HG03039 (cell line): ENCODE data around the gene SLC46A2.

Experiments used
- ATAC-seq: cut with Tn5 transposase; IDR thresholded peaks from one replicate; pipeline ENCODE4 v1.9.1; 2021; ENCODE audit warnings: mild to moderate bottlenecking, moderate library complexity; ENCODE audit not compliant: unreplicated experiment

Gene SLC46A2

DNA sequence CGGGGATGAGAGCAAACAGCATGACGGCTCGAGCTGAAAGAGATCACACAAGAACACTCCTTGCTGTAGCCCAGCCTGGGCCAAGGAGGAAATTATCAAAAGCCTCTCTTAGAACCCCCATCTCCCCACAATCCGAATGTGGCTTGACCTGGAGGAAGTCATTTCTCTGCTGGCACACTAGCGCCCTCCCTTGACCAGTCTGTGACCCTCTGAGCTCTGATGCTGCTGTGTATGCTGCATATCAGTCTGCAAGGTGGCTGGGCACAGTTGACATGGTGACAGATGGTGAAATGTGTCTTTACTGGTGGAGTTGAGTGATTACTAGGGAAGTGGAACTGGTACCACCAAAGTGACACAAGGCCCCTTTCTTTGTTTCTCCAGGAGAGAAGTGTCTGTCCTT, 3.3 kb downstream of the SLC46A2 start:
- ATAC-seq, result no peak

DNA sequence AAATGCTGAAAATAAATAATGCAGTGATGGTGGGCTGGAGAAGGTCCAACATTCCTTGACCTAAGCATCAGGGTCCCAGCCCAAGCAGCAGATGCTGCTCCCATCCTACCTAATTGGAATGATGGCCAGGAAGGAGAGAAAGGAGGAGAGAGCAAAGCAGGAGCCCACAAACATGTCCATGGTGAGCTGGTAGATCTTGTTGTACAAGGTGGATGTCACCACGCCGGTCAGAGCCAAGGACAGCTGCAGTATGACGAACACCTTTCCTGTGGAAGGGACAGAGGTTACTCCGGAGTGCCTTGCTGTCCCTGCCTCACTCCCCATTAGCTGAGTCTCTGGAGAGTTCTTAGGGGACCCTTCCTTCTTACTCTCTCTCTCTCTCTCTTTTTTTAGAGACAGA, 4.3 kb downstream of the SLC46A2 start:
- ATAC-seq, result no peak

DNA sequence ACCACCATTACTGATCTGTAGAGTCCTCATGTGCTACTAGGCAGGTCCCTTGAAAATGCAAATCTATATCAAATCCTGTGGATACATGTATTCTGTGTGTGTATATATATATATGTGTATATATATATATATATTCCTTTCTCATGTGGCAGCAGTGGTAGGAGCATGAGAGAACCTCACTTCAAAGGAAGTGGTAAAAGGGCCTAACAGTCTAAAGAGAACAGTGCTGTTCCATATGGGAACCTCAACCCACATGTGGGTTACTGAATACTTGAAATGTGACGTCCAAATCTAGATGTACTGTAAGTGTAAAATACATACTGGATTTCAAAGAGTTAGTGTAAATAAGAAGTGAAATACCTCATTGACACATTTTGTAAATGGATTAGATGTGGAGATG, 5.4 kb downstream of the SLC46A2 start:
- no peak for ATAC-seq

DNA sequence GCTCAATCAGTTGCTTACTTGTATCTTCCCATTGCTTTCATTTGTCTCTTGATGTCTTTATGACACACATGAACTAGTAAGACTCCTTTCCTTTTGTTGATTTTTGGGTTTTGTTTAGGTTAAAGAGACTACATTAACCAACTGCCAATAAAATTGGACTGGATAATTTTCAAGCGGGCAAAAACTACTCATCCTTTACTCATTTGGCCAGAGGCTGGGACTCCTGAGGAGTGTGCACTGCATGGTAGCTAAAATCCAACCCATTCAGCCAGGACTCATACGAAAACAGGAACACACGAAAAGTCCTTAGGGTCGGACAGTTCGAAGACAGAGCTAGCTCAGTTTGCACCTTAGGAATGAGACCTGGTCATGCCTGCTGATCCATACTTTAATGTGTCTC, 6.0 kb downstream of the SLC46A2 start:
- ATAC-seq, result no peak

DNA sequence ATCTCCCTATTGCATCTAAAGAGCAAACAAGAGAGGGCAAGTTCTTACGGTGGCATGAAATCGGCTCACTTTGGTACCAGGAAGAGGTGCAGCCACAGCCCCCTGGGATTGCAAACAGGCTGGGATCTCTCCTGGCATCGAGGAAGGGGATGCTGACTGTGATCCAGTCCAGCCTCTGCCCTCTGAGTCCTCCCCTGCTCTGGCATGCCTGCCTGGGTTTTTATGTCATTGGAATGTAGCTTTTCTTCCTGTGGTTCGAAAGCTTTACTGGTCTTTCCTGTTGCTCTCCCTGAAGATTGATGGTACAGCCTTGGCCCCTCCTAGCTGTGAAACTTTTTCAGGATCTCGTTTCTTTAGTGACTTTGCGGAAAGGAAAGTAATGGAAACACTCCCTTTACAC, 6.6 kb downstream of the SLC46A2 start:
- ATAC-seq, result no peak

DNA sequence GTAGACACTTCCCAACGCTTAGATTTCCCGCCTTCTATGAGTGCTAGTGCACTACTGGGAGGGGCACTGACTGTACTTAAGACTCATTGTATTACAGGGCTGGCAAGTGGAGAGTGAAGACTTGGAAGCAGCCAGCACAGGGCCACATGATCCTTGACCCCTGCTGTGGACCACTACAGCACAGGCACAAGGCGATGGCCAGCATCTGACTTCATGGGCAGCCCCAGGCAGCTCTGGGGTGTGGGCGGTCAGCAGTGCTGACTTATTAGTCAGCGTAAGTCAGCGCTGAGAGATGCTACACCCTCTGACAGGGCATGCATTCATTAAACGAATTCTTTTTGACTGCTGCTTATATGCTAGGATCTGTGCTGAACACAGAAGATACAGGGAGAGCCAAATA, 9.3 kb downstream of the SLC46A2 start:
- no peak for ATAC-seq

DNA sequence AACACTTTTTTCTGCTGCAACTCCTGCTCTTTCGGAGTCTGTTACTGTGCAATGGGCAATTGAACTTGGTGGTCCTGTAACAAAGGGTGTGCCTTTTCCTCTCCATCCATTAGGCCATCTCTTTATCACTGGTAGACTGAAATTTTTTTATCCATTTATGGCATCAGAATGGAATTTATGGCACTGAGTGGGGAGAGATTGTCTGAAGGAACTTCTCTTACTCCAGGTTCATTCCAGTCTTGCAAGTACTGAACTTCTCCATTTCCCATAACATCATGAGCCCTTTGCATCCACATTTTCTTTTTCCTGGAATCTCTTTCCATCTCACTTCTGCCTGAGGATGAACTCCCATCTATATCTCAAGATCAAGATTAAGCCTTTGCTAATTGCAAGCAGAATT, 10.0 kb downstream of the SLC46A2 start:
- no peak for ATAC-seq

DNA sequence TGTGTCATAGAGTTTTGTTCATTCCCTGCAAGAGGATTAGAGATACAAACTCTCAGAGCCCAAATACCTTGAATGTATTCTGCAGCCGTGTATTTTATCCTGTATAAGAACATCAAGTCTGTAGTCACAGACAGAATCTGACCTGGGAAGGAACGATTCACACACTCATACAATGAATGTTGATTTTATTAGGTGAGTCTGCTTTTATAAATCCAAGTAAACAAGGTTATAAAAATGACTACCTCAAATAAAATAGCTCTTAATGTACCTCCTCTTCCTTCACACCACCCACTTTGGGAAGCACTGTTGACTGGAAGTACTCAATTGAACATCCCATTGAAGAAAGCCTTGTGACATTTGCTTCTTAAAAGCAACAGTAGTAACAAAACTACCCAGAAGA, 11.9 kb downstream of the SLC46A2 start:
- no peak for ATAC-seq

DNA sequence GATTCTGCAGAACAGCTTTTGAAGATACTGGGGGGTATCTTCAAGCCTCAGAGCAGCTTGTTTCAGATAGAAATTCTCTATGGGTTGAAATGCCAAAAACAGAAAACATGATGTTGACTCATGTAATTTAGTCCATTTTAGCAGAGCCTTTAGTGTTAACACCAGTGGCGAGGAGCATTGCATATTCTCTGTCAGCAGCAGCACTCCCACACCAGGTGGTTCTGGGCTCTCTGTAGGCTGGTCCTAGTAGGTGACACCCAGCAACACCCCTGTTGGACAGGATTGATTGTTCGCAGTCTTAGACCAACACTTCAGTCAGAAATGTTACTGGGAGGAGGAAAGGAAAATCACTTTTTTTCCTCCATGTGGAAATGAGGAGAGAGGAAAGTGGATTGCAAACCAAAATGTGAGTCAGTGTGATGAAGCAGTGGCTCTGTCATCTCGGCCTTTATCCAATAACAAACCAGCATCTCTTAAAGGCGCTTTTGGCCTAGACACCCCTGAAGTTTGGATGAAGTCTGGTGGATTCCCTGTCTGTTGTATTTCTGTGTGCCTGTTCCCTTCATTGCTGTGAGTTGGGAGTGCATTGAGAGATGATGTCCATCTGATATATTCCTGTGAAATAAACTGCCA, 16.8 kb downstream of the SLC46A2 start:
- no peak for ATAC-seq

DNA sequence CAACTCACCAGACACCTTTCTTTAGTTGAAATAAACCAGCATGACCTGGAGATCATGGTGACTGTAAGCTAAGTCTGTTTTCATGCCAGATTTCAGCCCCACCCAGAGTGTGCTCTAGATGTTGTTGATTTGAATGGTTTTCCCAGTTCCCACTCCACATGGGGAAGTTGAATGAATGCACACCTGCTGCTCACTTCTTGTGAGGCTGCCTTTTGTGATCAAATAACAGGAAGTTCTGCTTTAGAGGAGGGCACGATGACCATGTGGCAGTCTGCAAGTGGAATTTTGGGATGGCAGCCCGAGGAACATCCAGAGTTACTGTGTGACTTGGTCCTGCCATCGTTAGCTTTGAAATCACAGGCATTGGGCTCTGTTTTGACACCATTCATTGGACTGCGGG, 18.7 kb downstream of the SLC46A2 start:
- ATAC-seq, result no peak

DNA sequence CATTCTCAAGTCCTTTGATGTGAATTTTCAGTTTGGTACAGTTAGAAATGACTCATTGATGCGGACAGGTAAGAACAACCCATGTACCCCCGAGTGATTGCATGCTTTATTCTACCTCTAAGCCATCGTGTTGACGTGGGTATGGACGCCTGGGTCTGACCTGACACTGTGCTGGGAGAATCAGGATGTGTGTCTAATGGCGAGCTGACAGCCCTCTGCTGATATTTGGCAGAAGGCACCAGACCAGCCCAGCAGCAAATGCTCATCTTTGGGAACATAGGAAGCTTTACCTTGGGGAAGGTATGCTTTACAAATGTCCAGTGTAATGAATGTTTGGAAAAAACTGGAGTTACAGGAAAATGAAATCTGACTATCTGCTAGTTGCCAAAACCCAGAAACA, 20.1 kb downstream of the SLC46A2 start:
- no peak for ATAC-seq

DNA sequence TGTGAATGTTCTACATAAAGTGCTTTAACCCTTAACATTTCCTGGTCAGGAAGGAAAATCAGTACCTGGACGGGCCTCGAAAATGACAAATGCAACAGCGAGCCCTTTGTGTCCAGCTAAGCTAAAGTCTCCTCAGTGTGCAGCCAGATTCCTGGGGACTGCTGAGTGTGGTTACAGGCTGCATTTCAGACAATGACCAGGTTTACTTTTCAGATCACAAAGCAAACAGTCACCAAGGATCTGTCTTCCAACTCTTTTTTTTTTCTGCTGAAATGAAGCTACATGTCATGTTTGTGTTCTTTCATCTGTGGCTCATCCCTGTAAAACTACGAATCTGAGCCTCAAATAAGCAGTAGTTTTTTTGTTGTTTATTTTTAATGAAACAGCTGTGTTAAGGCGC, 20.8 kb downstream of the SLC46A2 start:
- no peak for ATAC-seq

DNA sequence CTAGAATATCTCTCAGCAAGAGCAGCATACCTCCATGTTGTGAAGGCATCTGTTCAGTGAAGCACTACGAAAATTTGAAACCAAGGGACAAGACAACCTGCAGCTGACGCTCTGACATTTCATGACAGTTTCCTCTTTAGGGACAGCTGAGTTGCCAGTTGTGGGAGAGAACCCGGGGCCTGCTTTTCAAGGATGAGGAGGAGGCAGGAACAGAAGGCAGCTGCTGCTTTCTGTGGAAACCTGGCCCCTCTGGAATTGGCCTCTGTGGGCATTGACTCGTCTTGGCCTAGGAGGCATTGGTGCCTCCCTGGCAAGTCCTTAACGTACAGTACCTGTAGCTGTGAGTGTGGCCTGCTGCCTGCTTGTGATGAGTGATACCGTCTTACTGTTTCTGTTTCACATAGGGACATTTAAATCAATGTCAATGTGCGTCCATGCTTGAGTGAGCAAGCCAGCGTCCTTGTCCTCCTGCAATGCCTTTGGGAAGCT, 21.6 kb downstream of the SLC46A2 start:
- ATAC-seq, result no peak

DNA sequence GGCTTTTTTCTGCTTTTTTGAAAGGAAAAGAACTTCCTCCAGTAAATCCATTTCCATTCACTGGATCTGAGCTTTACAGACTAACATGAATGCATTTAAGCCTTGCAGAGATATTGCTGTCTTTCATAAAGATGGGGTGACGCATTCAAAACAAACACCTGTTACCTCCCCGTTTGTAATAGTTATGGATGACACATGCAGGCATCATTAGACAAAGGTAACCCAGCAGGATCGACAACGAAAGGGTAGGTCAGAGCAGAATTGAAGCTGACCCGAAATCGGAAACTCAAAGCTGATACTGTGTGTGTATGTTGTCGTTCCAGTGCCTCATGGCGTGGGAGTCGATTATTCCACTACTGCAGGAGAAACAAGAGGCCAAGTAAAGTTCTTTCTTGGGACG, 22.2 kb downstream of the SLC46A2 start:
- no peak for ATAC-seq

DNA sequence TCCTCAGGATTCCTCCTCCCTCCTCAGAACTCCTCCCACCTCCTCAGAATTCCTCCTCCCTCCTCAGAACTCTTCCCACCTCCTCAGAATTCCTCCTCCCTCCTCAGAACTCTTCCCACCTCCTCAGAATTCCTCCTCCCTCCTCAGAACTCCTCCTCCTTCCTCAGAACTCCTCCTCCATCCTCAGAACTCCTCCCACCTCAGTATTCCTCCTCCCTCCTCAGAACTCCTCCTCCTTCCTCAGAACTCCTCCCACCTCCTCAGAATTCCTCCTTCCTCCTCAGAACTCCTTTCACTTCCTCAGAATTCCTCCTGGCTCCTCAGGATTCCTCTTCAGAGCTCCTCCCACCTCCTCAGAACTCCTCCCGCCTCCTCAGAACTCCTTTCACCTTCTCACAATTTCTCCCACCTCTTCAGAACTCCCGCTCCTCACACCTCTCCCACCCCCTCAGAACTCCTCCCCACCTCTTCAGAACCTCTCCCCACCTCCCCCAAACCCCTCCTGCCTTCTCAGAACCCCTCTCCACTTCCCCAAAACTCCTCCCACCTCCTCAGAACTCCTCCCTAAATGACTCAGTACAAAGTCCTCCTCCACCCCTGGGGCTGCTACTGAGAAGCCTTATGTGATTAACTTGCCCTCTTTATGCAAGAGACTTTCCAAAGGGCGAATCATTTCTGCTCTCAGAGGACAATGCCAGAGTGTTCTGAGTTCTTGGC, 23.2 kb downstream of the SLC46A2 start:
- ATAC-seq, result no peak

DNA sequence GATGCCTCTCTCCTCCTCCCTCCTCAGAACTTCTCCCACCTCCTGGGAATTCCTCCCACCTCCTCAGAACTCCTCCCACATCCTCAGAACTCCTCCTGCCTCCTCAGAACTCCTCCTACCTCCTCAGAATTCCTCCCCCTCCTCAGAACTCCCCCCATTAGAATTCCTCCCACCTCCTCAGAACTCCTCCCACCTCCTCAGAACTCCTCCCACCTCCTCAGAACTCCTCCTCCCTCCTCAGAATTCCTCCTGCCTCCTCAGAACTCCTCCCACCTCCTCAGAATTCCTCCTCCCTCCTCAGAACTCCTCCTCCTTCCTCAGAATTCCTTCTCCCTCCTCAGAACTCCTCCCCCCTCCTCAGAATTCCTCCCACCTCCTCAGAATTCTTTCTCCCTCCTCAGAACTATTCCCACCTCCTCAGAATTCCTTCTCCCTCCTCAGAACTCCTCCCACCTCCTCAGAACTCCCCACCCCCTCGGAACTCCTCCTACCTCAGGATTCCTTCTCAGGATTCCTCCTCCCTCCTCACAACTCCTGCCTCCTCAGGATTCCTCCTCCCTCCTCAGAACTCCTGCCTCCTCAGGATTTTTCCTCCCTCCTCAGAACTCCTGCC, 23.9 kb downstream of the SLC46A2 start:
- no peak for ATAC-seq

DNA sequence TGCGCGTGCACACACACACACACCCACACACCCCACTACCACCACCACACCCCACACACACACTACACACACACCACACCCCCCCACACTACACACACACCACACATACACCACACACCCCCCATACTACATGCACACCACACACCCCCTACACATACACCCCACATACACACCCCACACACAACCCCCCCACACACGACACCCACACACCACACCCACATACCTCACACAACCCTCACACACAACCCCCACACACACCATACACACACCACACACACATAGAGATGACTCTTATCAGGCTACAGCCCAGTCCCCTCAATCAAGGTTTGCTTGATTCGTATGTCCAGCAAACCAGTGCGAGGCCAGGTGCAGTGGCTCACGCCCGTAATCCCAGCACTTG, 25.7 kb downstream of the SLC46A2 start:
- no peak for ATAC-seq

DNA sequence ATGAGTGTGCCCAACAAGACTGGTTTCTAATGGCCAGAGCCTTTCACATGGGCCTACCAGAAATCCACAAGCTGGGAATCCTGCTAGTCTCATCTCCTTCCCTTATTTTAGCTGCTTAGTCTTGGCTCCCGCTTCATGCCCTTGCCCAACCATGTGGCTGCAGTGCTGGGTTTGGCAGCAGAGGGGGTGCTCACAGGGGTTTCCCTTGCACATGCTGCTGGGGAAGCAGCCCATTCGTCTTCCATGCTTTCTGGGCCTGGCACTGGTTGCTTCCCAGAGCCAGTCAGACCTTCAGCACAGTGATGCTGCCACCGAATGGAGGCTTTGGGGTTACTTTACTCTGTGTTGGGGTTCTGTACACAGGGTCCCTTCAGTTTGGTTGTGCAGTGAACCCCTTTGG, 26.3 kb downstream of the SLC46A2 start:
- no peak for ATAC-seq

DNA sequence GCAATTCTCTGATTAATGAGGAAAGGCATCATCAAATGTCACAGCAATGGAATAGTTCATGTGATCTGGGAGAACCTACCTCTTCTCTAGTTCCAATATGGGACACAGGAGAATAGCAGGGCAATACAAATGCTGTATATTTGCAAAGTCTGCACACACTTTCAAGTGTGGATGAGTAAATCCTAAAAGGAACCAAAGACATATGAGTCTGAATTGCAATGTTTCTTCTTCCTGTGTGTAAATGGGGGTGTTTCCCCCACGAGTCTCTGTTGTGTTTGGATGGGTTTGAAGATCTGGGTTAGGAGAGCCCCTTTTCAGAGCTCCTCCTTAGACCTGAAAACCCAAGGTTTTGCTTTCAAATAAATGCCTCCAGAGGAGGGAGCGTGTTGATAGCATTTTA, 26.9 kb downstream of the SLC46A2 start:
- no peak for ATAC-seq

DNA sequence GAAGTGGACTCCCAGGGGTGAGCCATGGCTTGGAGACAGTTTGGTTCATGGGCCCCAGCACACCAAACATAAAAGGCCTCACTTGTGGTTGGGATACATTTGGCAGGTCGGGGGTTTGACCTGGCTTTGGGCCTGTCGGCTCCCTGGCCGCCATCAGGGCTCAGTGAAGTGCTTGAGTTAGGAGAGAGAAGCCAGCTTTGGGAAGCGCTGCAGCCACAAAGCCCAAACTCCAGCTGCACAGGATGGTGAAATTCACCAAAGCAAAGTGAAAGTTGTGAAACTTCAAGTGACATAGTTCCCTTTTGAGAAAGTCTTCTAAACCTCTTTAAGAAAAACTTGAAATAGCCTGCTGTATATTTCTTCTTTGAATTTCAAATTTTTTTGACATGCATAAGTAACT, 27.5 kb downstream of the SLC46A2 start:
- no peak for ATAC-seq

DNA sequence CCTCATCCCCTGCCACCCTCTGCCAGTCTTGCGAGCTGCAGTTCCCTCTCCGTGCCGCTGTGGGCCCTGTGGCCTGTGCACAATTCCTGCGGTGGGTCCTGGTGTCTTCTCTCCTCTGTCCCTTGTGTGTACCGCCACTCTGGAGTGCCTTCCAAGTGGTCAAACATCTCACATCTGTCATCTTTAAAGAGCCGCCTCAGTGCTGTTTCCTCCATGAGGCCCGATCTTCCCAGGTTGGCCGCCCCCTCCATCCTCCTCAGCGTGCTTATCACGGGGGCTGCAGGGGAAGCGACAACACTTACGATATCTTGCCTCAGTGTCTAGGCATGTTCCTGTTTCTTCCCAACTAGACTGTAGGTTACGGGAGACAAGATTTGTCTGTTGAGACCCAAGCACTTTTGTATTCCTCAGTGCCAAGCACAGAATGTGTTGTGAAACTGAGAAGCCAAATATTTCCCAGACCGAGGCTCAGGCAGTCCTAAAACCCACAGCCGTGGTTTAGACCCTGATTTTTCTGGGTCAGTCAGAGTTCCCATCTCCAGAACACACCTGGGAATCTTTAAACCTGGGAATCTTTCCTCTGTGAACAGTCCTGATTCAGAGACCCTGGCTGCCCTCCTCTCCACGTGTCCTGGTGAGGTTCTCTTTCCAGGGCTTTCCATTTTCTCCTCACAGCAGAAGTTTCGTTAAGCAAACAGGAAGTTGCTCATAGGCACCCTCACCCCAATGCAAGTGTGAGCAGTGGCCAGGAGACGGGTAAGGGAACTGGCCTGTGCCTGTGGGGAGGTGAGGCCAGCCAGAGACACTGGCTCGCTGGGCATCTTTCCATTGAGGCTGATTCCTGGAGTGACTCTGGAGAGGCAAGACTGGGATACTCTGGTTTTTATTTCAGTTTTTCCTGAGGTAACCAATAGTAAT, 28.8 kb downstream of the SLC46A2 start:
- no peak for ATAC-seq
